Mucosa of descending colon (tissue), 3 donors: Measurements from ENCODE around the gene ANKRD28. TPM values are rescaled to one million over a fixed set of nuclear protein-coding genes. Genes with fewer than 3 reads are reported as not detected.

ENCODE experiments used
- ATAC-seq: fragments of 200-7000 bp; cut with Tn5 transposase; one replicate; pipeline ENCODE4 v1.9.1; 2020; ENCODE audit warnings: mild to moderate bottlenecking, moderate library complexity
- DNase-seq, 3 donors: peaks; one replicate each; pipeline ENCODE4 v3.0.0-alpha.2; 2020
- H3K36me3 ChIP-seq: fragments of 200-600 bp; one replicate; pipeline ENCODE4 v1.8.0; 2021; ENCODE audit warnings: low read depth, mild to moderate bottlenecking
- H3K4me1 ChIP-seq: fragments of 200-600 bp; one replicate; pipeline ENCODE4 v1.8.0; 2021; ENCODE audit warnings: low read depth, mild to moderate bottlenecking
- H3K4me3 ChIP-seq: fragments of 200-600 bp; one replicate; pipeline ENCODE4 v1.8.0; 2021; ENCODE audit warnings: mild to moderate bottlenecking
- H3K9me3 ChIP-seq: fragments of 200-600 bp; one replicate; pipeline ENCODE4 v1.8.0; 2021; ENCODE audit warnings: mild to moderate bottlenecking
- CTCF ChIP-seq: fragments of 200-600 bp; IDR thresholded peaks from one replicate; pipeline ENCODE4 v1.8.0; 2022; ENCODE audit warnings: antibody characterized with exemption, mild to moderate bottlenecking
- intact Hi-C, 2 donors: fragments of 100-400 bp; cut with DNase I in 1 of 2; cut with micrococcal nuclease in 1 of 2; formaldehyde crosslinking; loops; one replicate each; pipeline versions ENCODE4 v1.11.0 to v1.11.1; 2022; cut with DNase I, micrococcal nuclease
- total RNA-seq, 3 donors: library from RNA; stranded (reverse); fragmentation: NEBNext Ultra II Directional in 2 of 3; extraction: Animal tissue kit (Norgen Biotek cat#: 25700) in 2 of 3; gene quantifications; one replicate each; pipeline versions ENCODE4 v1.2.1 to v1.2.4, GENCODE V29; 2021 to 2023
- donor health status: DM: no; HTN: no; CAD: no; lungs with moderate emphysema.
- donor health status: DM: no; HTN: no; CAD: no.
- donor health status: DM: no; HTN: yes; CAD: no.

Gene ANKRD28
- total RNA-seq, 3 donors from 2014 or later: 50.5 to 57.3 (median 55.3) TPM

- H3K4me1 ChIP-seq: peaks cover 11% of the 10 kb centered on the region
- ATAC-seq: no peak
- DNase-seq: no peak
- no peaks in the 10 kb centered on the region for H3K9me3 ChIP-seq
- H3K36me3 ChIP-seq: no peaks in the 10 kb centered on the region
- intact Hi-C loops: no loop called here
- TF ChIP-seq CTCF: no peak
- no peak overlapping the region for H3K4me3 ChIP-seq
Measured at GRCh38 chr3:15809313-15809712, 11.5 kb upstream of the ANKRD28 start.

- no peak for TF ChIP-seq CTCF
- peaks cover 11% of the 10 kb centered on the region for H3K4me1 ChIP-seq
- H3K4me3 ChIP-seq: no peak overlapping the region
- DNase-seq (no peak), ATAC-seq (no peak)
- intact Hi-C loops: no loop called here
- H3K36me3 ChIP-seq: no peaks in the 10 kb centered on the region
- no peaks in the 10 kb centered on the region for H3K9me3 ChIP-seq
Measured at GRCh38 chr3:15808679-15809310, 11.0 kb upstream of the ANKRD28 start.

- intact Hi-C loops: no loop called here
- peaks cover 4% of the 10 kb centered on the region for H3K4me1 ChIP-seq
Measured at GRCh38 chr3:15805756-15806266, 8.0 kb upstream of the ANKRD28 start.

GRCh38 chr3:15804553-15805095 is 6.8 kb upstream of the ANKRD28 start:
- TF ChIP-seq CTCF: no peak
- intact Hi-C loops: no loop called here
- peak; percentile 54 for ATAC-seq

More at GRCh38 chr3:15805756-15806266, 8.0 kb upstream of the ANKRD28 start:
- TF ChIP-seq CTCF: no peak
- no peaks in the 10 kb centered on the region for H3K9me3 ChIP-seq
- no peaks in the 10 kb centered on the region for H3K36me3 ChIP-seq
- ATAC-seq: peak; percentile 64
- DNase-seq: no peak
- no peak overlapping the region for H3K4me3 ChIP-seq

GRCh38 chr3:15803921-15804320 is 6.1 kb upstream of the ANKRD28 start:
- no peak for TF ChIP-seq CTCF
- H3K4me3 ChIP-seq: no peak overlapping the region
- DNase-seq (no peak), ATAC-seq (no peak)
- intact Hi-C loops: no loop called here
- no peaks in the 10 kb centered on the region for H3K36me3 ChIP-seq
- H3K4me1 ChIP-seq: peaks cover under 1% of the 10 kb centered on the region
- no peaks in the 10 kb centered on the region for H3K9me3 ChIP-seq

More at GRCh38 chr3:15804553-15805095, 6.8 kb upstream of the ANKRD28 start:
- Histone ChIP-seq H3K36me3 (no peaks in the 10 kb centered on the region), H3K4me3 (no peak overlapping the region), H3K4me1 (no peaks in the 10 kb centered on the region), H3K9me3 (no peaks in the 10 kb centered on the region)
- DNase-seq: no peak
